H1 (cell line): ENCODE results near the gene MYO16. TPM values are rescaled to one million over a fixed set of nuclear protein-coding genes. Genes with fewer than 3 reads are reported as not detected.

Source experiments
- GABPA ChIP-seq: IDR thresholded peaks from 2 replicates; pipeline ENCODE4 v1.6.1; 2011; ENCODE audit warnings: mild to moderate bottlenecking, low read length, moderate library complexity, borderline replicate concordance; ENCODE audit not compliant: insufficient read depth
- POLR2AphosphoS5 ChIP-seq: IDR thresholded peaks from 2 replicates; pipeline ENCODE4 v1.6.1; 2011; ENCODE audit warnings: low read depth, low read length
- SP4 ChIP-seq: IDR thresholded peaks from 2 replicates; pipeline ENCODE4 v1.6.1; 2012; ENCODE audit warnings: low read length, inconsistent platforms
- SRF ChIP-seq: IDR thresholded peaks from 2 replicates; pipeline ENCODE4 v1.6.1; 2011; ENCODE audit warnings: mild to moderate bottlenecking, low read depth, low read length, moderate library complexity
- polyA plus RNA-seq, 7 experiments: library from polyadenylated mRNA; depleted of rRNA in 3 of 7; stranded (reverse) in 5 of 7; unstranded in 2 of 7; fragments of >200 nt in 5 of 7; fragments of 200-250 nt in 2 of 7; gene quantifications; 1 replicate in 5 of 7; 2 replicates in 1 of 7; 4 replicates in 1 of 7; pipeline versions ENCODE4 v1.2.1 to v1.2.3, GENCODE V29; 2011 to 2013; ENCODE audit warnings: missing spikeins in 2 of 7, mixed read lengths in 2 of 7
- total RNA-seq: library from RNA; stranded (reverse); fragmentation: NEBNext Ultra II Directional; extraction: Animal tissue kit (Norgen Biotek cat#: 25700); gene quantifications from 2 replicates; pipeline ENCODE4 v1.2.1, GENCODE V29; 2021

The MYO16 gene
- total and polyA plus RNA-seq, 2 of the 8 experiments (the other 6 are each of a cell fraction or from before 2014, with no cell fraction given), result 0.02 to 0.22 TPM

DNA sequence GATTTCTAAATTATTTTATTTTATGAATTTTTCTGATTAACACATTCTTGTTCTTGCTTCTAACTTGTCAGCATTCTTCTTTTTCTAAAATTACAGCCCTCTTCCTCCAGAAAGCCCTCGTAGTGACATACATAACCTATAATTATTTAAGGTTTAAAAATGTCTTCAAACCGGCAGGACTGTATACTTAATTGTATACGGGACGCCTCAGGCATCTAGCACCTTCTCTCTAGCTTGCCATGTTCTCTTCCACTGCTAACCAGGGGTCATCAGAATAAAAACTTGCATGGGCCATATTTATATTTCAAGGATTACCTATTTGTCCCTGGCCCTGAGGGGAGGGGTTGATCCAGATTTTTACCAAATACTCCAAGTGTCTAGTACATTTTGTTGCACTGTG is 380.3 kb downstream of the MYO16 start (continued):
- TF ChIP-seq POLR2AphosphoS5 (no peak), GABPA (no peak), SP4 (no peak), SRF (no peak)
- TF ChIP-seq, all 59 proteins: peak for 0
